Activated effector memory CD4-positive, alpha-beta T cell treated with anti-CD3 and anti-CD28 coated beads, Interleukin-2, amount 50 U/mL, for 16 hours (primary cell): ENCODE measurements around the gene HTRA1.

ENCODE experiments used
- DNase-seq: peaks from one replicate; pipeline ENCODE4 v3.0.0-alpha.2; 2020

HTRA1 gene

GRCh38 chr10:122455376-122456079 lies 5.8 kb upstream of the HTRA1 start:
- DNase-seq, result no peak

- no peak for DNase-seq
These were observed 3.4 kb upstream of the HTRA1 start for GRCh38 chr10:122457934-122458333.

- DNase-seq, result no peak
These were observed 2.7 kb upstream of the HTRA1 start for GRCh38 chr10:122458693-122459092.

DNA sequence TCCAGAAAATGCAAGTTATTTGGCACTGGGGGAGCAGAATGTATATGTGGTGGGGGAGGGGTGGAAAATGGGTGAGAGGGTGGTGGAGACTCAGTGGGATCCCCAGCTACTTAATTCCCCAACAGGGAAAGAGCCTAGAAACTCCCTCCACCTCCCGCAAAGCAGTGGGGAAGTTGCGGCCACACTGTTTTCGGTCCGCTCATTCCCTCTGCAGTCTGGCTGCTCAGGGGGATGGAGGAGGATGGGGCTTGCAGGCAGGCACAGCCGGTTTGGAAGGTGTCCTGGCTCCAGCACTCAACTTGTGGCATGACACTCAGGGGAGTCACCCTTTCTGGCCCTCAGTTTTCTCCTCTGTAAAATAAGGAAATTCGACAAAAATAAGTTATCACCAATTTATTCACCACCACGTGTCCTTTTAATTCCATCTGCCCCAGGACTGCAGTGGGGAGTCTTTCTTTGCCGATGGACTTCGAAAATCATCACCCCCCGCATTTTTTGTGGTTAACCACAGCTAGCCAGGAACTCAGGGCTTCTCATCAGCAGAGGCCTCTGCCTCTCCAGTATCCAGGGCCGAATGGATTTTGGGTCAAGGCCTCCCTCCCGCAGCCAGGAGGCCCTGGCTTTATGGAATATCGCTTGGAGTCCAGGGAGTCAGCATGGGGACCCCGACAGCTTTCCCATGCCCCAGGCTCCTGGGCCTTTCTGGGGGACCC lies 1.6 kb upstream of the HTRA1 start:
- DNase-seq, result no peak

- no peak for DNase-seq
These were observed 461 bp upstream of the HTRA1 start for GRCh38 chr10:122460891-122461293.

DNA sequence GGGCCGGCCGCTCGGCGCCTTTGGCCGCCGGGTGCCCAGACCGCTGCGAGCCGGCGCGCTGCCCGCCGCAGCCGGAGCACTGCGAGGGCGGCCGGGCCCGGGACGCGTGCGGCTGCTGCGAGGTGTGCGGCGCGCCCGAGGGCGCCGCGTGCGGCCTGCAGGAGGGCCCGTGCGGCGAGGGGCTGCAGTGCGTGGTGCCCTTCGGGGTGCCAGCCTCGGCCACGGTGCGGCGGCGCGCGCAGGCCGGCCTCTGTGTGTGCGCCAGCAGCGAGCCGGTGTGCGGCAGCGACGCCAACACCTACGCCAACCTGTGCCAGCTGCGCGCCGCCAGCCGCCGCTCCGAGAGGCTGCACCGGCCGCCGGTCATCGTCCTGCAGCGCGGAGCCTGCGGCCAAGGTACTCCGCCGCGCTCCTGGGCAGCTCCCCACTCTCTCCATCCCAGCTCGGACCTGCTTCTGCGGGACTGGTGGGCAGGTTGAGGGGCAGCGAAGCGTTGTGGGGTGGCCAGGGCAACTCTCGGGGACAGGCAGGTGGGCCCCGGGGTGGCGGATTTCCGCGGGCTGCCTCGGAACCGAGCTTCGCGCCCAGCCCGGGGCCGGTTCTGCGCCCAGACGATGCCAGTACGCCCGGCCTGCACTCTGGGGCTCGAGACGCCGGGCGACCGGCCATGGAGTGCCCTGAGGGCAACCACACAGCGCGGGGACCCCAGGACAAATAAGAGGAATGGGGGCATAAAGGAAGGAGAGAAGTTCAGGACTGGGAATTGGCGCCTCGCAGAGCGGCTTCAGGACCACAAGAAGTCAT lies 578 bp downstream of the HTRA1 start:
- no peak for DNase-seq

- DNase-seq, result no peak
These were observed 1.4 kb downstream of the HTRA1 start for GRCh38 chr10:122462533-122463465.

GRCh38 chr10:122463466-122464249 lies 2.3 kb downstream of the HTRA1 start:
- no peak for DNase-seq

GRCh38 chr10:122464250-122464510 lies 2.8 kb downstream of the HTRA1 start:
- DNase-seq, result no peak

GRCh38 chr10:122464586-122464985 lies 3.2 kb downstream of the HTRA1 start:
- DNase-seq, result no peak

GRCh38 chr10:122465401-122466040 lies 4.2 kb downstream of the HTRA1 start:
- no peak for DNase-seq

GRCh38 chr10:122466951-122467381 lies 5.6 kb downstream of the HTRA1 start:
- DNase-seq, result no peak

DNA sequence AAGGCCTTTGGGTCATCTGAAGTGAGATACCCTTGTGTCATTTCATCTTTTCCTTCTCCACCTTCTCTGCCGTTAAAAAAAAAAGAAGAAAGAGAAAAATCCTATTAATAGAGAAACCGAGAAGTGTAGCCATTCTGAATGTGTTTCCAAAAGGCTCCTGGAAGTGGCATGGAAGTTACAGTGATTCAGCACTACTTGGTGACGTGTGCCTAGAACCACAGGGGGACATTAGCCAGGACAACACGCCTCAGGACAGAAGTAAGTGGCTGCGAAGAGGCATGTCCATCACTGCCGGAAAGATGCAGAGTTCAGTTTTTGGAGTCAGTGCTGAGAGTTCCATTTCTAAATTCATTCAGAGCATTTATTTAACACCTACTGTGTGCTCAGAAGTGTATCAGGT lies 6.3 kb downstream of the HTRA1 start:
- no peak for DNase-seq

DNA sequence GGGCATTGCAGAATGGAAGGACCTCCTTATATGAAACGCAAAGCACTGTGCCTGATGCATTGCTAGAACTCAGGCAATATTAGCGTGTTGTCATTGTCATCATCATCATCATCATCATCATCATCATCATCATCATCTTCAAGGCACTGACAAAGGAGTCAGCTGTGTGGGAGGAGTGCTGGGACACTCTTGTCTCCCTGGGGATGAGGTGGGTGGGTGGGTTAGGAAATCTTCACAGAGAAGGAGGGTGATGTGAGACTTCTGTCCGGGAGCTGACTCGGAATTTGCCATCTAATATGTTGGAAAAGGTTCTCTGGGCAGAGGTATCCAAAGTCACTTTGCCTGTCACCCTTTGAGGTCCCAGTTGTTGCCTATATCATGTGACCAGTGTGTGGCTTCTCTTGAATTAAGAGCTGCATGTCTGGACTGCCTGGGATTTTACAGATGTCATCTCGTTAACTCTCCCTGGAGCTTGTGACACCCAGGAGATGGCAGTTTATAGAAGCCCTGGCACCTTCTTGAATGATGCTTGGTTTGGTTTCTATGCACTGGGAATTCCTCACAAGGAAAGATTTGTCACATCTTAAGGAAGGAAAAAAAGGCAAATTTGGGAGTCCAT lies 7.1 kb downstream of the HTRA1 start:
- DNase-seq, result no peak

DNA sequence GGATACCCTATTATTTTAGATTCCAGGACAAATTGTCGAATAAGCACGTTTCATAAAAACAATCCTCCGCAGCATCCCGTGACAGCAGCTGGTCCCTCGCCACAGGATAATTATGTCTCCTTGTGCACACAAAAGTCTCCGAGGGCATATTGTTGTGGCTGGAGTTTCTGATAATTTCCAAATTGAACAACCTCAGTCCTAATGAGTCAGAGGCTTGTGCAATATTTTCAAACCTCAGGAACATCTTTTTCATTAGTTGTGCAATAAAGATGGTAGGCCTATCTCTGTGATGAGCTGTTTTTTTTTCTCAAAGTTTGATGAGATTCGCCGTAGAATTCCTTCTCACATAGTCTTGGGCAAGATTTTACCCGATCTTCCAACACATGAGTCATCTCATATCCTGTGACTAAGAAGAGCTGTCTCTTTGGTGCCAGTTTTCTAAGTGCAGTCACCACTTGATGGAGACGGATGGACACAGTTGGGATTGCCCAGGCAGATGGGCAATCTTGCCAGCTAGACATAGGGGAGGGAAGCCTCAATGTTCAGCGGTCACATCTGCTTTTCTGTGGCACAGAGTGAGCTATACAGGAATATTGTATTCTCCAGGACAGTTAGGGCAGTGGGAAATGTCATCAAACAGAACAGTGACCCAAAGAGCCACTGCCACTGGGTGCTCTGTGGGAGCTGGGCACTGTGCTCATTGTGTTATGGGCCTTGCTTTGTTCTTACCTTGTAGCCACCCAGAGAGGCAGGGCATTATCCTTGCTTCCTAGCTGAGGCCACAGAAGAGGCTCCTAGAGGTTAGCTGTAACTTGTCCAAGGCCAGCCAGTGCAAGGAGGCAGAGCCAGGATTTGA lies 7.8 kb downstream of the HTRA1 start:
- no peak for DNase-seq

- no peak for DNase-seq
These were observed 8.5 kb downstream of the HTRA1 start for GRCh38 chr10:122469848-122470247.

DNA sequence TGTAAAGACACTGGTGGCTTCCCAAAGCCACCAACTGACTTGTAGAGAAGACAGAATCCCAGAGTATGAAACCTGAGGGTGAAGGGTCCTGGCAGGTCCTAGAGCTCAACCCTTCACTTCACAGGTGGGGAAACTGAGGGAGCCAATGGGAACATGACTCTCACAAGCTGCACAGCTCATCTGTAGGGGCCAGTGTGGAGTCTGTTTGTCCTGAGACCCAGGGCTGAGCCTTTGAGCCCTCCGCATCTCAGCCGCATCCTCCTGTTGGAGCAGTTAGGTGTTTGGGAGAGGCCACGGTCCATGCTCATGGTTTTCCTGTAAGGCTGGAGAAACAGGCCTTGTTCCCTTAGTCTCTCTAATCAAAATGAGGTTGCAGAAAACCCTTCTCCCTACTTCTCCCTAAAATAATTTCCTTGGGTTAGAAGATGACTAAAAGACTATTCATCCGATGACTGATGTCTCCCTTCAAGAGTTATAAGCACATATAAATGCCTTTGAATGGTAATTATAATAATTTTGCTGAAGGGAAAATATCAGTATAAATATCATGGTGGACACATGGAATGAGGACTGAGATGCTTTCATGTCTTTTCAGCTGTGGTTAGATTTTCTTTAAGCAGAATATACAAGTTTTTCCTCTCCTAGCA lies 10.3 kb downstream of the HTRA1 start:
- no peak for DNase-seq

GRCh38 chr10:122473116-122473515 lies 11.8 kb downstream of the HTRA1 start:
- no peak for DNase-seq

DNA sequence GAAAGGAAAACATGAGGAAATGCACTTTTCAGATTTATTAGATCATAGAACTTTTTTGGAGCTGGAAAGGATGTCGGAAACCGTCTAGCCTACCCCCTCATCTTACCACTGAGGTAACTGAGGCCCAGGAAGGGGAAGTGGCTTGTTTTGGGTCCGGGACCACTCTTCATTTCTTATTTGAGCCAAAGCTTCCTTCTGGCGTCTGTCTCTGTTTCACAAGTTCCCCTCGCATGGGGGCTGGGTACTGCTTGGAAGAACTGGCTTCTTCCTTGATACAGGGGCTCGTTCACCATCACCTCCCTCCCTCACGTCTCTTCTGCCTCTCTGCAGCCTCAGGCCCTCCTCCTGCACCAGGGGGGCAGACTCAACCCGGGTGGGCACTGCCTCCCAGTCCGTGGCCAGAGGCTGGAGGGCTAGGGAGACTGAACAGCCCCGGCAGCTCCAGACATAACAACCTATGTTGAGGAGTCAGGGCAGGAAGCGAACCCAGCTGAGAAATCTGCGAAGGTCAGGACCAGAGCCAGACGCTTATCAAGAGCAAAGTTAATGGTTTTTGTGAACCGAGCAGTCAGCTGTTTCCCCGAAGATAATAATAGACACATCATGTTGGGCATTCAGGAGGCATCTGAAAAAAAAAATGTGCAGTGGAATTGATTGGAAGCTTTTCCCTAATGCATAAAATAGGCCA lies 12.9 kb downstream of the HTRA1 start:
- no peak for DNase-seq
